Neural progenitor cell (in vitro differentiated cells): ENCODE measurements around the gene CNTNAP2. TPM values are rescaled to one million over a fixed set of nuclear protein-coding genes. Genes with fewer than 3 reads are reported as not detected.

Experiments used
- DNase-seq: peaks from one replicate; pipeline ENCODE4 v3.0.0-alpha.2; 2016; ENCODE audit warnings: low spot score
- H2AFZ ChIP-seq: fragments of 200-600 bp; sonication (generic); replicated peaks from 2 replicates; pipeline ENCODE4 v1.6.1; 2016; ENCODE audit warnings: antibody characterized with exemption
- H3F3A ChIP-seq: fragments of 200-600 bp; sonication (generic); 2 replicates; pipeline ENCODE4 v1.6.1; 2016; ENCODE audit warnings: antibody characterized with exemption, low read depth
- H3K27ac ChIP-seq: fragments of 200-600 bp; sonication (generic); 2 replicates; pipeline ENCODE4 v1.5.1; 2016; ENCODE audit warnings: mild to moderate bottlenecking
- H3K27me3 ChIP-seq: fragments of 200-600 bp; sonication (generic); 2 replicates; pipeline ENCODE4 v1.6.1; 2016; ENCODE audit warnings: mild to moderate bottlenecking, moderate library complexity
- H3K36me3 ChIP-seq: fragments of 200-600 bp; sonication (generic); 2 replicates; pipeline ENCODE4 v1.5.1; 2016
- H3K4me1 ChIP-seq: fragments of 200-600 bp; sonication (generic); 2 replicates; pipeline ENCODE4 v1.6.1; 2016; ENCODE audit warnings: mixed run types
- H3K4me2 ChIP-seq: fragments of 200-600 bp; sonication (generic); 2 replicates; pipeline ENCODE4 v1.6.1; 2016
- H3K4me3 ChIP-seq: fragments of 200-600 bp; sonication (generic); 2 replicates; pipeline ENCODE4 v1.5.1; 2016
- H3K79me2 ChIP-seq: fragments of 200-600 bp; sonication (generic); 2 replicates; pipeline ENCODE4 v1.6.1; 2016; ENCODE audit warnings: low read depth
- H3K9ac ChIP-seq: fragments of 200-600 bp; sonication (generic); 2 replicates; pipeline ENCODE4 v1.6.1; 2016
- H3K9me3 ChIP-seq: fragments of 200-600 bp; sonication (generic); 2 replicates; pipeline ENCODE4 v1.5.1; 2016; ENCODE audit warnings: low read depth
- H4K20me1 ChIP-seq: fragments of 200-600 bp; sonication (generic); 2 replicates; pipeline ENCODE4 v1.6.1; 2016; ENCODE audit warnings: low read depth
- H3K27ac Mint-ChIP-seq: 3 replicates; pipeline ENCODE4 v1.8.0; 2021; ENCODE audit warnings: mixed read lengths
- H3K27me3 Mint-ChIP-seq: 2 replicates; pipeline ENCODE4 v1.8.0; 2022; ENCODE audit warnings: low read depth, mild to moderate bottlenecking, inconsistent platforms, moderate library complexity, mixed read lengths; ENCODE audit not compliant: insufficient read depth
- H3K36me3 Mint-ChIP-seq: 3 replicates; pipeline ENCODE4 v1.8.0; 2021; ENCODE audit warnings: mixed read lengths
- H3K4me1 Mint-ChIP-seq: 3 replicates; pipeline ENCODE4 v1.8.0; 2021; ENCODE audit warnings: mixed read lengths
- H3K4me3 Mint-ChIP-seq: 3 replicates; pipeline ENCODE4 v1.8.0; 2021; ENCODE audit warnings: mild to moderate bottlenecking, moderate library complexity, mixed read lengths
- H3K9me3 Mint-ChIP-seq: 3 replicates; pipeline ENCODE4 v1.8.0; 2020; ENCODE audit warnings: mixed read lengths
- CTCF ChIP-seq: fragments of 200-600 bp; sonication (generic); IDR thresholded peaks from 2 replicates; pipeline ENCODE4 v1.5.1; 2017; ENCODE audit warnings: antibody characterized with exemption, mild to moderate bottlenecking
- EZH2 ChIP-seq: fragments of 200-600 bp; sonication (generic); IDR thresholded peaks from 2 replicates; pipeline ENCODE4 v1.6.1; 2017; ENCODE audit warnings: antibody characterized with exemption, mild to moderate bottlenecking, moderate library complexity
- EZH2phosphoT487 ChIP-seq: fragments of 200-600 bp; sonication (generic); IDR thresholded peaks from 2 replicates; pipeline ENCODE4 v1.6.1; 2017; ENCODE audit warnings: antibody characterized with exemption
- total RNA-seq: library from RNA; depleted of rRNA; stranded (reverse); fragments of >200 nt; gene quantifications from 2 replicates; pipeline ENCODE4 v1.2.3, GENCODE V29; 2015; ENCODE audit warnings: low replicate concordance

CNTNAP2 gene
- total RNA-seq, 1 donor from 2014 or later: 126 TPM

- Histone ChIP-seq H3K36me3 (no peaks in the 10 kb centered on the region), H3K4me2 (no peak overlapping the region), H3K9me3 (no peaks in the 10 kb centered on the region), H3K27ac (no peak overlapping the region), H3F3A (no peaks in the 10 kb centered on the region), H3K4me3 (no peak overlapping the region), H2AFZ (no peak overlapping the region), H3K9ac (no peak overlapping the region), H4K20me1 (no peaks in the 10 kb centered on the region), H3K27me3 (no peaks in the 10 kb centered on the region), H3K79me2 (no peaks in the 10 kb centered on the region), H3K4me1 (peaks cover 12% of the 10 kb centered on the region)
- TF ChIP-seq EZH2phosphoT487: no peak
- TF ChIP-seq EZH2: no peak
- TF ChIP-seq CTCF: no peak
- H3K4me1 Mint-ChIP-seq: peaks cover 24% of the 10 kb centered on the region
- no peak overlapping the region for H3K27ac Mint-ChIP-seq
- no peak overlapping the region for H3K4me3 Mint-ChIP-seq
- no peaks in the 10 kb centered on the region for H3K36me3 Mint-ChIP-seq
- H3K27me3 Mint-ChIP-seq: no peaks in the 10 kb centered on the region
- H3K9me3 Mint-ChIP-seq: peaks cover 3% of the 10 kb centered on the region
- no peak for DNase-seq
Measured at GRCh38 chr7:146378196-146378595, 261.6 kb downstream of the CNTNAP2 start.

GRCh38 chr7:146387140-146387539 lies 270.5 kb downstream of the CNTNAP2 start:
- H4K20me1 ChIP-seq: no peaks in the 10 kb centered on the region
- no peaks in the 10 kb centered on the region for H3K9me3 ChIP-seq
- H3K79me2 ChIP-seq: no peaks in the 10 kb centered on the region
- no peaks in the 10 kb centered on the region for H3K27me3 Mint-ChIP-seq
- no peak overlapping the region for H3K4me3 ChIP-seq
- no peak for TF ChIP-seq EZH2phosphoT487
- no peak for TF ChIP-seq CTCF
- TF ChIP-seq EZH2: no peak
- no peaks in the 10 kb centered on the region for H3K9me3 Mint-ChIP-seq
- no peaks in the 10 kb centered on the region for H3F3A ChIP-seq
- DNase-seq: no peak
- no peak overlapping the region for H3K27ac Mint-ChIP-seq
- no peaks in the 10 kb centered on the region for H3K27me3 ChIP-seq
- no peaks in the 10 kb centered on the region for H3K4me1 Mint-ChIP-seq
- H3K9ac ChIP-seq: no peak overlapping the region
- H3K36me3 Mint-ChIP-seq: no peaks in the 10 kb centered on the region
- no peak overlapping the region for H2AFZ ChIP-seq
- H3K4me1 ChIP-seq: no peaks in the 10 kb centered on the region
- no peak overlapping the region for H3K4me3 Mint-ChIP-seq
- H3K4me2 ChIP-seq: no peak overlapping the region
- H3K36me3 ChIP-seq: no peaks in the 10 kb centered on the region
- no peak overlapping the region for H3K27ac ChIP-seq

DNA sequence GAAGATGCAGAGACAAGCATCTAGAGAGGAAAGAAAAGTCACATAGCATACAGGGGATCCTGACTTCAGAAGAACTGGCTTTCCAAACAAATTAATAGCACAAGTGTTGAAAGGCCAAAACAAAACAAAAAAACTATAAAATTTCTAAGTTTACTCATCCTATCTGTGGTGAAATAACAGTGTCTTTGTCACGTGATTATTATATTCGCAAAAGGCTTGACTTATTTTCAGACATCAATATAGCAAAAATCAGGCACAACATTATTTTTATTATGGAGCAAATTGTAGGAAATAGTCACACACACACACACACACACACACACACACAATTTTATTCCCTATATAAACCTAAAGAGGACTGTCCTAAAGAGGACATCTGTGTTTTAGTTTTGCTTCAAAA lies 272.3 kb downstream of the CNTNAP2 start:
- H3K4me3 ChIP-seq: no peak overlapping the region
- Mint-ChIP-seq H3K4me3 (no peak overlapping the region), H3K9me3 (no peaks in the 10 kb centered on the region), H3K27ac (no peak overlapping the region), H3K27me3 (no peaks in the 10 kb centered on the region), H3K4me1 (no peaks in the 10 kb centered on the region), H3K36me3 (no peaks in the 10 kb centered on the region)
- no peak overlapping the region for H3K4me2 ChIP-seq
- no peak overlapping the region for H3K9ac ChIP-seq
- H4K20me1 ChIP-seq: no peaks in the 10 kb centered on the region
- TF ChIP-seq EZH2 (no peak), CTCF (no peak), EZH2phosphoT487 (no peak)
- H3K36me3 ChIP-seq: no peaks in the 10 kb centered on the region
- H3K4me1 ChIP-seq: no peaks in the 10 kb centered on the region
- no peak overlapping the region for H3K27ac ChIP-seq
- no peaks in the 10 kb centered on the region for H3F3A ChIP-seq
- no peaks in the 10 kb centered on the region for H3K79me2 ChIP-seq
- DNase-seq: no peak
- H2AFZ ChIP-seq: no peak overlapping the region
- H3K27me3 ChIP-seq: no peaks in the 10 kb centered on the region
- no peaks in the 10 kb centered on the region for H3K9me3 ChIP-seq
